ENCODE data around the gene ESF1. TPM values are rescaled to one million over a fixed set of nuclear protein-coding genes. Genes with fewer than 3 reads are reported as not detected.

The ESF1 gene
- polyA plus RNA-seq, 2 of the 4 experiments (the other 2 are of a cell fraction) = 30.5 to 34.8 TPM

DNA sequence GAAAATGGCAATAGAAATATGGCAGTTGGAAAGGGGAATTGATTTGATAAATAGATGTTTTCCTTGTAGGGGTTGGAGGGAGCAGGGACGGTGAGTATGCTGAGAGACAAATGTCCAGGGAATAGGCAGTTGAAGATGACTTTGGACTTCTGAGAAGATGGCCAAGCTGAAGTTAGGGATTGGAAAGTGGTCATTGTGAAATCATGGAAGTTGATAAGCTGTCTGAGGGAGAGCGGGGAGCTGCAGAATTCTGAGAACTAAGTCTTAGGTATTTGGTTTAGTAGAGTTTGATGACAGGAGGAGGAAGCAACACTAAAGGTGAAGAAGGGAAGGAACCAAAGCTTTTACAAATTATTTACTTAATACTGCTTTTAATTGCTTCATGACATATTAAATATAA lies 15.3 kb upstream of the ESF1 start (continued):
- no peak for TF ChIP-seq CHD2 (IDR thresholded peaks at IDR 0.05; ENCODE audit: low read length, partially characterized antibody)

DNA sequence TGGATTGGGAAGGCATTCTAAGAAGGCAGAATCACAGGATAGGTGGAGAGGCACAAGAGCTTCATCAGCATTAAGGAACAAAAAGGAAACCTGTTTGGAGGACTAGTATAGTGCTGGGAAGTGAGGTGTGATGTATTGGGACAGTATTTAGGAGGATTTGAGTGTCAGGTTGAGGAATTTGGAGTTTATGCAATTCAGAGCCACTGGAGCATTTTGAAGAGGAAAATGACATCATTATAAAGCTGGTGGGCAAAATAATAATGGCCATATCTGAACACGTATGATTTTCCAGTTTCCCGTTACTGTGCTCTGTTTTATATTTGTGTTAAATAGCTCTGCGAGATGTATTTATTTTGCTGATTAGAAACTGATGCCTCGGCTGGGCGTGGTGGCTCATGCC lies 14.3 kb upstream of the ESF1 start:
- POLR2A ChIA-PET = no interaction called here
- no peak for ATAC-seq
- Histone ChIP-seq H3K4me3 (no peak overlapping the region), H3K4me2 (no peak overlapping the region), H3K4me1 (peaks cover 8% of the 10 kb centered on the region), H3K27ac (no peak overlapping the region), H3K9me3 (no peaks in the 10 kb centered on the region)
- FAIRE-seq = no peak
- CTCF ChIA-PET = interaction anchor here (1.3 to 2.0 kb wide), 3 partner anchors 11 to 20 kb away, joined by 5 to 13 read pairs (median 8); no protein-coding TSS in a partner anchor
- TF ChIP-seq, protein P1, sequence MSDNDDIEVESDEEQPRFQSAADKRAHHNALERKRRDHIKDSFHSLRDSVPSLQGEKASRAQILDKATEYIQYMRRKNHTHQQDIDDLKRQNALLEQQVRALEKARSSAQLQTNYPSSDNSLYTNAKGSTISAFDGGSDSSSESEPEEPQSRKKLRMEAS (IDR thresholded peaks at IDR 0.05) = no peak
- TF ChIP-seq CEBPB (IDR thresholded peaks at IDR 0.05) (no peak), RCOR1 (IDR thresholded peaks at IDR 0.05; ENCODE audit: low read depth, low read length) (no peak), HOXB13 (CRISPR knock-in tag; IDR thresholded peaks at IDR 0.05; ENCODE audit: low read depth) (no peak), BHLHE40 (IDR thresholded peaks at IDR 0.05; ENCODE audit: low read depth, low read length) (no peak), FOSB (CRISPR knock-in tag; IDR thresholded peaks at IDR 0.05) (no peak), SMC3 (IDR thresholded peaks at IDR 0.05) (no peak)
- TF ChIP-seq, protein P2, sequence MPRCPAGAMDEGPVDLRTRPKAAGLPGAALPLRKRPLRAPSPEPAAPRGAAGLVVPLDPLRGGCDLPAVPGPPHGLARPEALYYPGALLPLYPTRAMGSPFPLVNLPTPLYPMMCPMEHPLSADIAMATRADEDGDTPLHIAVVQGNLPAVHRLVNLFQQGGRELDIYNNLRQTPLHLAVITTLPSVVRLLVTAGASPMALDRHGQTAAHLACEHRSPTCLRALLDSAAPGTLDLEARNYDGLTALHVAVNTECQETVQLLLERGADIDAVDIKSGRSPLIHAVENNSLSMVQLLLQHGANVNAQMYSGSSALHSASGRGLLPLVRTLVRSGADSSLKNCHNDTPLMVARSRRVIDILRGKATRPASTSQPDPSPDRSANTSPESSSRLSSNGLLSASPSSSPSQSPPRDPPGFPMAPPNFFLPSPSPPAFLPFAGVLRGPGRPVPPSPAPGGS (IDR thresholded peaks at IDR 0.05) = no peak
- TF ChIP-seq, protein P3, sequence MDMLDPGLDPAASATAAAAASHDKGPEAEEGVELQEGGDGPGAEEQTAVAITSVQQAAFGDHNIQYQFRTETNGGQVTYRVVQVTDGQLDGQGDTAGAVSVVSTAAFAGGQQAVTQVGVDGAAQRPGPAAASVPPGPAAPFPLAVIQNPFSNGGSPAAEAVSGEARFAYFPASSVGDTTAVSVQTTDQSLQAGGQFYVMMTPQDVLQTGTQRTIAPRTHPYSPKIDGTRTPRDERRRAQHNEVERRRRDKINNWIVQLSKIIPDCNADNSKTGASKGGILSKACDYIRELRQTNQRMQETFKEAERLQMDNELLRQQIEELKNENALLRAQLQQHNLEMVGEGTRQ (IDR thresholded peaks at IDR 0.05) = no peak
- TF ChIP-seq, protein P4, sequence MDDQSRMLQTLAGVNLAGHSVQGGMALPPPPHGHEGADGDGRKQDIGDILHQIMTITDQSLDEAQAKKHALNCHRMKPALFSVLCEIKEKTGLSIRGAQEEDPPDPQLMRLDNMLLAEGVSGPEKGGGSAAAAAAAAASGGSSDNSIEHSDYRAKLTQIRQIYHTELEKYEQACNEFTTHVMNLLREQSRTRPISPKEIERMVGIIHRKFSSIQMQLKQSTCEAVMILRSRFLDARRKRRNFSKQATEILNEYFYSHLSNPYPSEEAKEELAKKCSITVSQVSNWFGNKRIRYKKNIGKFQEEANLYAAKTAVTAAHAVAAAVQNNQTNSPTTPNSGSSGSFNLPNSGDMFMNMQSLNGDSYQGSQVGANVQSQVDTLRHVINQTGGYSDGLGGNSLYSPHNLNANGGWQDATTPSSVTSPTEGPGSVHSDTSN (IDR thresholded peaks at IDR 0.05) = no peak
- TF ChIP-seq, protein P5, sequence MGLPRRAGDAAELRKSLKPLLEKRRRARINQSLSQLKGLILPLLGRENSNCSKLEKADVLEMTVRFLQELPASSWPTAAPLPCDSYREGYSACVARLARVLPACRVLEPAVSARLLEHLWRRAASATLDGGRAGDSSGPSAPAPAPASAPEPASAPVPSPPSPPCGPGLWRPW (IDR thresholded peaks at IDR 0.05) = no peak
- DNase-seq (ENCODE audit: low read depth in 1 of 2, low spot score in 1 of 2) = no peak
- WGBS (ENCODE audit: missing lambda C conversion rate) = 88% methylated on average over 5 of the region's 5 CpGs

DNA sequence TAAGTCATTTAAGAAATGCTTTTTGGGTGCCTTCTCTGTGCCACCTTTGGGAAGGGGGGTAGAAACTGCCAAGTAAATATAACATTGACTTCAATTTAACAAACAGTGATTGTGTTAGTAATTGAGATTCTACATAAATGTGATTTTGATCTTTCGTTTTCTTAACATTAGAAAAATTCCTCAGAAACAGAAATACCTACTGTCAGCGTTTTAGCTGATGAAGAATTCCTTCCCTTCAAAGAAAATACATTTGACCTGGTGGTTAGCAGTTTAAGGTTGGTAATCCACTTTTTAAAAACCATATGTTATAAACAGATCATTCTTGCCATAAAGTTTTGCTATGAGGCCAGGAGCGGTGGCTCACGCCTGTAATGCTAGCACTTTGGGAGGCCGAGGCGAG lies 9.9 kb upstream of the ESF1 start:
- Histone ChIP-seq H3K4me2 (no peak overlapping the region), H3K9me3 (no peaks in the 10 kb centered on the region), H3K4me1 (no peaks in the 10 kb centered on the region), H3K4me3 (no peak overlapping the region), H3K27ac (no peak overlapping the region)
- 94% methylated on average over 6 of the region's 6 CpGs for WGBS (ENCODE audit: missing lambda C conversion rate)
- ChIA-PET CTCF (interaction anchor here (0.6 to 1.2 kb wide), 3 partner anchors 23 to 841 kb away, joined by 3 read pairs; no protein-coding TSS in a partner anchor), POLR2A (interaction anchor here (0.6 to 0.8 kb wide), 2 partner anchors 9 to 147 kb away, joined by 3 to 4 read pairs; no protein-coding TSS in a partner anchor)
- no peak for FAIRE-seq
- TF ChIP-seq MAFK (IDR thresholded peaks at IDR 0.05; ENCODE audit: partially characterized antibody) (peak; percentile 77), NFE2L2 (conservative IDR thresholded peaks at IDR 0.05; ENCODE audit: low read length) (no peak)
- ATAC-seq = no peak
- no peak for DNase-seq (ENCODE audit: low read depth in 1 of 2, low spot score in 1 of 2)

GRCh38 chr20:13793001-13793400 lies 8.3 kb upstream of the ESF1 start:
- no peak overlapping the region for H3K4me2 ChIP-seq
- no peak overlapping the region for H3K27ac ChIP-seq
- no peak overlapping the region for H3K4me3 ChIP-seq
- ATAC-seq = no peak
- FAIRE-seq = no peak
- POLR2A ChIA-PET = no interaction called here
- no peak for DNase-seq (ENCODE audit: low read depth in 1 of 2, low spot score in 1 of 2)
- CTCF ChIA-PET = interaction anchor here (1.2 to 1.4 kb wide), 2 partner anchors 9 to 247 kb away, joined by 4 read pairs; no protein-coding TSS in a partner anchor
- peaks cover 6% of the 10 kb centered on the region for H3K4me1 ChIP-seq
- no peaks in the 10 kb centered on the region for H3K9me3 ChIP-seq
- 91% methylated on average over 1 of the region's 1 CpG for WGBS (ENCODE audit: missing lambda C conversion rate)
- TF ChIP-seq MAZ (IDR thresholded peaks at IDR 0.05; ENCODE audit: borderline replicate concordance, low read depth, low read length) (no peak), MAFK (IDR thresholded peaks at IDR 0.05; ENCODE audit: partially characterized antibody) (no peak), EP300 (IDR thresholded peaks at IDR 0.05) (no peak), ZSCAN20 (CRISPR knock-in tag; IDR thresholded peaks at IDR 0.05) (no peak), NPAS2 (CRISPR knock-in tag; IDR thresholded peaks at IDR 0.05; ENCODE audit: borderline replicate concordance) (no peak), FOSL2 (IDR thresholded peaks at IDR 0.05) (no peak), FOSL2 (CRISPR knock-in tag; IDR thresholded peaks at IDR 0.05) (no peak), CHD2 (IDR thresholded peaks at IDR 0.05; ENCODE audit: low read length, partially characterized antibody) (no peak), JUNB (IDR thresholded peaks at IDR 0.05) (no peak), GATA3 (IDR thresholded peaks at IDR 0.05; ENCODE audit: borderline replicate concordance) (no peak), CHD4 (IDR thresholded peaks at IDR 0.05; ENCODE audit: borderline replicate concordance) (no peak)

All from A549 (cell line).